Diencephalon (tissue), 1 donor: ENCODE results near the gene ZMPSTE24. TPM values are rescaled to one million over a fixed set of nuclear protein-coding genes. Genes with fewer than 3 reads are reported as not detected.

Experiments
- total RNA-seq: library from RNA; depleted of rRNA; stranded (reverse); fragments of >200 nt; gene quantifications from one replicate; pipeline ENCODE4 v1.2.3, GENCODE V29; 2014

ZMPSTE24 gene
- 51.4 TPM for total RNA-seq

GRCh38 chr1:40257688-40258444, at the start of gene ZMPSTE24:
TSS of gene ZMPSTE24 (plus strand) at chr1:40258236. CDS start at chr1:40258272, 36 bp downstream.

GRCh38 chr1:40247655-40248054, 10.4 kb upstream of the ZMPSTE24 start, which contains the start of gene TMCO2:
TSS of gene TMCO2 (plus strand) at chr1:40247937. CDS start at chr1:40247994, 57 bp downstream.

GRCh38 chr1:40316595-40317393, 58.8 kb downstream of the ZMPSTE24 start, which contains the start of gene COL9A2:
TSS of gene COL9A2 (minus strand) at chr1:40317286. CDS start at chr1:40317197, 89 bp downstream.

Other genes starting within 250 kb of the ZMPSTE24 start
- 113 TPM for gene CAP1, start 217.5 kb upstream of the ZMPSTE24 start, total RNA-seq
- 65.5 TPM for gene PPT1, start 161.0 kb upstream of the ZMPSTE24 start, total RNA-seq
- gene RLF, start 96.8 kb upstream of the ZMPSTE24 start, total RNA-seq = 83.7 TPM
- gene TMCO2, start 10.3 kb upstream of the ZMPSTE24 start, total RNA-seq = not detected
- 7.2 TPM for gene COL9A2, start 59.0 kb downstream of the ZMPSTE24 start, total RNA-seq
- 46.8 TPM for gene SMAP2, start 115.5 kb downstream of the ZMPSTE24 start, total RNA-seq
- 10.6 TPM for gene ZFP69B, start 192.2 kb downstream of the ZMPSTE24 start, total RNA-seq
- 12.0 TPM for gene ZFP69, start 219.1 kb downstream of the ZMPSTE24 start, total RNA-seq